ENCODE measurements around the gene GPR35.

GPR35 gene

GRCh38 chr2:240640939-240641338 lies 15.7 kb downstream of the GPR35 start:
- H3K9me3 ChIP-seq (ENCODE audit: control insufficient read depth, low read length): no peaks in the 10 kb centered on the region
- no peak overlapping the region for H2BK15ac ChIP-seq (ENCODE audit: low read depth, poor library complexity, severe bottlenecking)
- no peaks in the 10 kb centered on the region for H3K79me1 ChIP-seq (replicated peaks; ENCODE audit: low read length, poor library complexity, severe bottlenecking)
- no peak overlapping the region for H2AK5ac ChIP-seq (ENCODE audit: low read length, severe bottlenecking)
- no peak overlapping the region for H4K8ac ChIP-seq (ENCODE audit: low read length)
- H3K14ac ChIP-seq (ENCODE audit: low read length in 2 of 2): no peak overlapping the region
- H3K36me3 ChIP-seq (ENCODE audit: control insufficient read depth in 1 of 2, insufficient read depth in 2 of 2, low read depth in 1 of 2, low read length in 2 of 2): no peaks in the 10 kb centered on the region
- H3K27me3 ChIP-seq (ENCODE audit: control insufficient read depth in 1 of 2, insufficient read depth in 1 of 2, low read length in 2 of 2): peaks cover 5 to 66% of the 10 kb centered on the region in 2 experiments
- DNase-seq: no peak
- no peak overlapping the region for H3K27ac ChIP-seq (ENCODE audit: low read length, poor library complexity, severe bottlenecking)
- no peak overlapping the region for H3K18ac ChIP-seq (ENCODE audit: low read depth in 1 of 2, low read length in 2 of 2)
- H3K4me1 ChIP-seq (ENCODE audit: control insufficient read depth, insufficient read depth, low read depth, low read length): peaks cover 2% of the 10 kb centered on the region
- H3K4me3 ChIP-seq (ENCODE audit: insufficient read depth in 1 of 2, low read depth in 1 of 2, low read length in 2 of 2): no peak overlapping the region
- no peak overlapping the region for H2AFZ ChIP-seq (ENCODE audit: low read depth, low read length)
- WGBS: 47% methylated on average over 6 of the region's 16 CpGs
- no peak overlapping the region for H2BK120ac ChIP-seq (ENCODE audit: low read depth, low read length)
- no peak overlapping the region for H3K9ac ChIP-seq (ENCODE audit: low read length)
- H4K91ac ChIP-seq (ENCODE audit: low read length): no peak overlapping the region
- no peak overlapping the region for H3K4ac ChIP-seq (ENCODE audit: low read depth in 1 of 2, low read length in 2 of 2)
- H2BK12ac ChIP-seq (ENCODE audit: low read length in 2 of 2): no peak overlapping the region
- H2BK5ac ChIP-seq (ENCODE audit: low read depth, low read length, poor library complexity, severe bottlenecking): no peak overlapping the region
- H3K23ac ChIP-seq (ENCODE audit: low read length in 2 of 2): no peak overlapping the region
- H3K4me2 ChIP-seq (ENCODE audit: low read length, poor library complexity, severe bottlenecking): no peak overlapping the region

- Histone ChIP-seq H3K4me2 (ENCODE audit: low read length, poor library complexity, severe bottlenecking) (no peak overlapping the region), H3K18ac (ENCODE audit: low read depth in 1 of 2, low read length in 2 of 2) (no peak overlapping the region), H3K27ac (ENCODE audit: low read length, poor library complexity, severe bottlenecking) (no peak overlapping the region), H3K79me1 (replicated peaks; ENCODE audit: low read length, poor library complexity, severe bottlenecking) (no peaks in the 10 kb centered on the region), H3K36me3 (ENCODE audit: control insufficient read depth in 1 of 2, insufficient read depth in 2 of 2, low read depth in 1 of 2, low read length in 2 of 2) (no peaks in the 10 kb centered on the region), H3K4ac (ENCODE audit: low read depth in 1 of 2, low read length in 2 of 2) (no peak overlapping the region), H3K27me3 (ENCODE audit: control insufficient read depth in 1 of 2, insufficient read depth in 1 of 2, low read length in 2 of 2) (peaks cover 5 to 70% of the 10 kb centered on the region in 2 experiments), H3K23ac (ENCODE audit: low read length in 2 of 2) (no peak overlapping the region), H2BK15ac (ENCODE audit: low read depth, poor library complexity, severe bottlenecking) (no peak overlapping the region), H2BK120ac (ENCODE audit: low read depth, low read length) (no peak overlapping the region), H4K91ac (ENCODE audit: low read length) (no peak overlapping the region), H4K8ac (ENCODE audit: low read length) (no peak overlapping the region), H2AFZ (ENCODE audit: low read depth, low read length) (no peak overlapping the region), H3K9ac (ENCODE audit: low read length) (no peak overlapping the region), H3K9me3 (ENCODE audit: control insufficient read depth, low read length) (no peaks in the 10 kb centered on the region), H3K14ac (ENCODE audit: low read length in 2 of 2) (no peak overlapping the region), H3K4me3 (ENCODE audit: insufficient read depth in 1 of 2, low read depth in 1 of 2, low read length in 2 of 2) (no peak overlapping the region), H3K4me1 (ENCODE audit: control insufficient read depth, insufficient read depth, low read depth, low read length) (peaks cover 2% of the 10 kb centered on the region), H2AK5ac (ENCODE audit: low read length, severe bottlenecking) (no peak overlapping the region), H2BK5ac (ENCODE audit: low read depth, low read length, poor library complexity, severe bottlenecking) (no peak overlapping the region), H2BK12ac (ENCODE audit: low read length in 2 of 2) (no peak overlapping the region)
- WGBS: 90% methylated on average over 36 of the region's 36 CpGs
- DNase-seq: no peak
Observed at GRCh38 chr2:240642061-240642805, 17.0 kb downstream of the GPR35 start.

- 86% methylated on average over 11 of the region's 11 CpGs for WGBS
- H4K8ac ChIP-seq (ENCODE audit: low read length): no peak overlapping the region
- no peak overlapping the region for H3K4ac ChIP-seq (ENCODE audit: low read depth in 1 of 2, low read length in 2 of 2)
- no peak for DNase-seq
- H2BK120ac ChIP-seq (ENCODE audit: low read depth, low read length): no peak overlapping the region
- no peak overlapping the region for H3K27ac ChIP-seq (ENCODE audit: low read length, poor library complexity, severe bottlenecking)
- H3K23ac ChIP-seq (ENCODE audit: low read length in 2 of 2): no peak overlapping the region
- no peak overlapping the region for H4K91ac ChIP-seq (ENCODE audit: low read length)
- no peak overlapping the region for H2BK5ac ChIP-seq (ENCODE audit: low read depth, low read length, poor library complexity, severe bottlenecking)
- no peak overlapping the region for H3K18ac ChIP-seq (ENCODE audit: low read depth in 1 of 2, low read length in 2 of 2)
- H2BK12ac ChIP-seq (ENCODE audit: low read length in 2 of 2): no peak overlapping the region
- H3K4me2 ChIP-seq (ENCODE audit: low read length, poor library complexity, severe bottlenecking): no peak overlapping the region
- peaks cover 10 to 70% of the 10 kb centered on the region in 2 experiments for H3K27me3 ChIP-seq (ENCODE audit: control insufficient read depth in 1 of 2, insufficient read depth in 1 of 2, low read length in 2 of 2)
- peaks cover 2% of the 10 kb centered on the region for H3K4me1 ChIP-seq (ENCODE audit: control insufficient read depth, insufficient read depth, low read depth, low read length)
- no peak overlapping the region for H3K4me3 ChIP-seq (ENCODE audit: insufficient read depth in 1 of 2, low read depth in 1 of 2, low read length in 2 of 2)
- no peak overlapping the region for H2BK15ac ChIP-seq (ENCODE audit: low read depth, poor library complexity, severe bottlenecking)
- H3K14ac ChIP-seq (ENCODE audit: low read length in 2 of 2): no peak overlapping the region
- H3K9ac ChIP-seq (ENCODE audit: low read length): no peak overlapping the region
- H2AFZ ChIP-seq (ENCODE audit: low read depth, low read length): no peak overlapping the region
- no peaks in the 10 kb centered on the region for H3K9me3 ChIP-seq (ENCODE audit: control insufficient read depth, low read length)
- H3K36me3 ChIP-seq (ENCODE audit: control insufficient read depth in 1 of 2, insufficient read depth in 2 of 2, low read depth in 1 of 2, low read length in 2 of 2): no peaks in the 10 kb centered on the region
- no peaks in the 10 kb centered on the region for H3K79me1 ChIP-seq (replicated peaks; ENCODE audit: low read length, poor library complexity, severe bottlenecking)
- no peak overlapping the region for H2AK5ac ChIP-seq (ENCODE audit: low read length, severe bottlenecking)
Observed at GRCh38 chr2:240642806-240643092, 17.5 kb downstream of the GPR35 start.

- Histone ChIP-seq H2BK15ac (ENCODE audit: low read depth, poor library complexity, severe bottlenecking) (no peak overlapping the region), H3K14ac (ENCODE audit: low read length in 2 of 2) (no peak overlapping the region), H4K8ac (ENCODE audit: low read length) (no peak overlapping the region), H2BK5ac (ENCODE audit: low read depth, low read length, poor library complexity, severe bottlenecking) (no peak overlapping the region), H3K79me1 (replicated peaks; ENCODE audit: low read length, poor library complexity, severe bottlenecking) (no peaks in the 10 kb centered on the region), H3K4me2 (ENCODE audit: low read length, poor library complexity, severe bottlenecking) (no peak overlapping the region), H3K9me3 (ENCODE audit: control insufficient read depth, low read length) (no peaks in the 10 kb centered on the region), H3K4me1 (ENCODE audit: control insufficient read depth, insufficient read depth, low read depth, low read length) (peaks cover 2% of the 10 kb centered on the region), H2BK120ac (ENCODE audit: low read depth, low read length) (no peak overlapping the region), H3K9ac (ENCODE audit: low read length) (no peak overlapping the region), H3K36me3 (ENCODE audit: control insufficient read depth in 1 of 2, insufficient read depth in 2 of 2, low read depth in 1 of 2, low read length in 2 of 2) (no peaks in the 10 kb centered on the region), H3K4ac (ENCODE audit: low read depth in 1 of 2, low read length in 2 of 2) (no peak overlapping the region), H2AK5ac (ENCODE audit: low read length, severe bottlenecking) (no peak overlapping the region), H3K18ac (ENCODE audit: low read depth in 1 of 2, low read length in 2 of 2) (no peak overlapping the region), H4K91ac (ENCODE audit: low read length) (no peak overlapping the region), H2BK12ac (ENCODE audit: low read length in 2 of 2) (no peak overlapping the region), H2AFZ (ENCODE audit: low read depth, low read length) (no peak overlapping the region), H3K23ac (ENCODE audit: low read length in 2 of 2) (no peak overlapping the region), H3K4me3 (ENCODE audit: insufficient read depth in 1 of 2, low read depth in 1 of 2, low read length in 2 of 2) (no peak overlapping the region), H3K27me3 (ENCODE audit: control insufficient read depth in 1 of 2, insufficient read depth in 1 of 2, low read length in 2 of 2) (peaks cover 15 to 70% of the 10 kb centered on the region in 2 experiments), H3K27ac (ENCODE audit: low read length, poor library complexity, severe bottlenecking) (no peak overlapping the region)
- no peak for DNase-seq
- 78% methylated on average over 13 of the region's 13 CpGs for WGBS
Observed at GRCh38 chr2:240643093-240643810, 18.0 kb downstream of the GPR35 start.
